IMR-90 (cell line): Measurements from ENCODE around the gene BRMS1. TPM values are rescaled to one million over a fixed set of nuclear protein-coding genes. Genes with fewer than 3 reads are reported as not detected.

ENCODE experiments used
- ATAC-seq: fragments of 200-7000 bp; cut with Tn5 transposase; 2 replicates; pipeline ENCODE4 v1.9.1; 2020; ENCODE audit warnings: low read depth, mild to moderate bottlenecking, moderate library complexity
- BruUV-seq: library from RNA; stranded (reverse); fragments of 400-500 nt; replicated peaks from 2 replicates; lab custom pipeline; 2021; lab: Mats Ljungman, UMichigan
- CTCF ChIA-PET: fragments of 300-600 bp; formaldehyde crosslinking; extraction: SDS; loops from one replicate; lab custom pipeline; 2021; ENCODE audit warnings: antibody characterized with exemption; lab: Yijun Ruan, JAX
- POLR2A ChIA-PET: fragments of 300-600 bp; sonication (Branson Sonifier 250); formaldehyde crosslinking; loops from one replicate; lab custom pipeline; 2022; ENCODE audit warnings: antibody characterized with exemption; ENCODE audit not compliant: unreplicated experiment; lab: Charles Lee
- DNase-seq: peaks from one replicate; pipeline ENCODE4 v3.0.0; 2013
- H2AFZ ChIP-seq: replicated peaks from 2 replicates; pipeline ENCODE3; 2013; ENCODE audit warnings: low read length, mild to moderate bottlenecking; ENCODE audit not compliant: poor library complexity
- H2AK5ac ChIP-seq: 2 replicates; pipeline ENCODE4 v1.6.1; 2013; ENCODE audit warnings: low read depth, low read length, inconsistent platforms
- H2AK9ac ChIP-seq: replicated peaks from 2 replicates; pipeline ENCODE3; 2013; ENCODE audit warnings: mild to moderate bottlenecking, low read depth, low read length, moderate library complexity; ENCODE audit not compliant: poor library complexity
- H2BK120ac ChIP-seq: 2 replicates; pipeline ENCODE4 v1.6.1; 2013; ENCODE audit warnings: low read depth, low read length, inconsistent platforms
- H2BK15ac ChIP-seq: 3 replicates; pipeline ENCODE4 v1.6.1; 2013; ENCODE audit warnings: low read depth, low read length, inconsistent platforms
- H2BK20ac ChIP-seq: 2 replicates; pipeline ENCODE4 v1.6.1; 2013; ENCODE audit warnings: low read depth, mild to moderate bottlenecking, inconsistent platforms, low read length, moderate library complexity
- H2BK5ac ChIP-seq: 2 replicates; pipeline ENCODE4 v1.6.1; 2013; ENCODE audit warnings: mild to moderate bottlenecking, low read depth, low read length, inconsistent platforms; ENCODE audit not compliant: poor library complexity, severe bottlenecking
- H3K14ac ChIP-seq: replicated peaks from 2 replicates; pipeline ENCODE4 v1.6.1; 2013; ENCODE audit warnings: low read depth, low read length, inconsistent platforms
- H3K18ac ChIP-seq: 2 replicates; pipeline ENCODE4 v1.6.1; 2013; ENCODE audit warnings: low read depth, low read length, control low read depth
- H3K23ac ChIP-seq: 2 replicates; pipeline ENCODE4 v1.6.1; 2013; ENCODE audit warnings: low read depth, low read length, inconsistent platforms
- H3K27ac ChIP-seq: 2 replicates; pipeline ENCODE4 v1.5.1; 2013; ENCODE audit warnings: mild to moderate bottlenecking, control low read depth, low read length; ENCODE audit not compliant: insufficient read depth
- H3K27me3 ChIP-seq: 2 replicates; pipeline ENCODE4 v1.6.1; 2013; ENCODE audit warnings: low read length; ENCODE audit not compliant: control insufficient read depth, insufficient read depth
- H3K36me3 ChIP-seq: 2 replicates; pipeline ENCODE4 v1.6.1; 2013; ENCODE audit warnings: low read length, mixed read lengths; ENCODE audit not compliant: control insufficient read depth, insufficient read depth
- H3K4ac ChIP-seq: 2 replicates; pipeline ENCODE4 v1.6.1; 2013; ENCODE audit warnings: low read depth, low read length, inconsistent platforms
- H3K4me1 ChIP-seq: 2 replicates; pipeline ENCODE4 v1.6.1; 2013; ENCODE audit warnings: low read length, mixed read lengths; ENCODE audit not compliant: control insufficient read depth, insufficient read depth
- H3K4me2 ChIP-seq: 2 replicates; pipeline ENCODE4 v1.6.1; 2013; ENCODE audit warnings: low read depth, mild to moderate bottlenecking, control low read depth, low read length, moderate library complexity
- H3K4me3 ChIP-seq: 2 replicates; pipeline ENCODE4 v1.5.1; 2013; ENCODE audit warnings: low read depth, mild to moderate bottlenecking, control low read depth, low read length, moderate library complexity; ENCODE audit not compliant: insufficient read depth
- H3K56ac ChIP-seq: 2 replicates; pipeline ENCODE4 v1.6.1; 2013; ENCODE audit warnings: low read length, inconsistent platforms; ENCODE audit not compliant: insufficient read depth; ENCODE audit errors: extremely low read depth
- H3K79me1 ChIP-seq, 2 experiments: 2 replicates each; pipeline ENCODE4 v1.6.1; 2013; ENCODE audit warnings: low read length in 2 of 2, inconsistent platforms in 1 of 2, low read depth in 1 of 2
- H3K9ac ChIP-seq: 2 replicates; pipeline ENCODE4 v1.6.1; 2013; ENCODE audit warnings: low read depth, low read length, control low read depth
- H3K9me1 ChIP-seq: 2 replicates; pipeline ENCODE4 v1.6.1; 2013; ENCODE audit warnings: low read length, inconsistent platforms; ENCODE audit not compliant: insufficient read depth
- H3K9me3 ChIP-seq: 2 replicates; pipeline ENCODE4 v1.6.1; 2013; ENCODE audit warnings: low read length; ENCODE audit not compliant: control insufficient read depth, insufficient read depth
- H4K20me1 ChIP-seq: 2 replicates; pipeline ENCODE4 v1.6.1; 2013; ENCODE audit warnings: low read length, inconsistent platforms; ENCODE audit not compliant: insufficient read depth
- H4K5ac ChIP-seq: 2 replicates; pipeline ENCODE4 v1.6.1; 2013; ENCODE audit warnings: mild to moderate bottlenecking, low read depth, low read length, control low read depth
- H4K8ac ChIP-seq, 2 experiments: 2 replicates each; pipeline ENCODE4 v1.6.1; 2013; ENCODE audit warnings: low read depth in 2 of 2, low read length in 2 of 2, control low read depth in 1 of 2, inconsistent platforms in 1 of 2
- H4K91ac ChIP-seq: 2 replicates; pipeline ENCODE4 v1.6.1; 2013; ENCODE audit warnings: low read depth, low read length, inconsistent platforms; ENCODE audit not compliant: insufficient read depth
- BHLHE40 ChIP-seq: fragments of 150-350 bp; IDR thresholded peaks from 2 replicates; pipeline ENCODE4 v1.6.1; 2016; ENCODE audit warnings: mild to moderate bottlenecking, low read depth, low read length
- RCOR1 ChIP-seq: IDR thresholded peaks from 2 replicates; pipeline ENCODE4 v1.6.1; 2012; ENCODE audit warnings: mild to moderate bottlenecking, low read length, improper control_type of control experiment; ENCODE audit not compliant: insufficient replicate concordance
- WGBS, 2 experiments: methylation state at CpG; one replicate each; pipeline versions ENCODE4 v1.1.5 to v1.1.7; 2013; ENCODE audit warnings: missing lambda C conversion rate in 2 of 2; ENCODE audit not compliant: insufficient read length in 1 of 2; ENCODE audit errors: extremely low coverage in 2 of 2; 5-methylcytosine and 5-hydroxymethylcytosine counted together
- dilution Hi-C: fragments of 300-500 bp; cut with HindIII; formaldehyde crosslinking; loops from one replicate; pipeline ENCODE4 v1.14.3; 2018; ENCODE audit warnings: low sequenced_read_pairs; ENCODE audit not compliant: unreplicated experiment
- in situ Hi-C: fragments of 300-500 bp; cut with MboI; formaldehyde crosslinking; loops from 3 replicates; pipeline ENCODE4 v1.14.3; 2019; ENCODE audit warnings: low sequenced_read_pairs, inconsistent platforms, mixed read lengths
- intact Hi-C: fragments of 100-400 bp; cut with micrococcal nuclease; formaldehyde crosslinking; loops from 2 replicates; pipeline ENCODE4 v1.10.0; 2022
- polyA plus RNA-seq, 3 experiments: library from polyadenylated mRNA; depleted of rRNA; stranded (reverse); fragments of >200 nt; gene quantifications; 2 replicates each; pipeline ENCODE4 v1.2.3, GENCODE V29; 2012; ENCODE audit warnings: low replicate concordance in 1 of 3
- total RNA-seq: library from RNA; depleted of rRNA; stranded (reverse); fragments of >200 nt; gene quantifications from 2 replicates; pipeline ENCODE4 v1.2.3, GENCODE V29; 2012

Gene BRMS1
- total and polyA plus RNA-seq, 2 of the 4 experiments (the other 2 are of a cell fraction), result 48.3 to 57.9 TPM

DNA sequence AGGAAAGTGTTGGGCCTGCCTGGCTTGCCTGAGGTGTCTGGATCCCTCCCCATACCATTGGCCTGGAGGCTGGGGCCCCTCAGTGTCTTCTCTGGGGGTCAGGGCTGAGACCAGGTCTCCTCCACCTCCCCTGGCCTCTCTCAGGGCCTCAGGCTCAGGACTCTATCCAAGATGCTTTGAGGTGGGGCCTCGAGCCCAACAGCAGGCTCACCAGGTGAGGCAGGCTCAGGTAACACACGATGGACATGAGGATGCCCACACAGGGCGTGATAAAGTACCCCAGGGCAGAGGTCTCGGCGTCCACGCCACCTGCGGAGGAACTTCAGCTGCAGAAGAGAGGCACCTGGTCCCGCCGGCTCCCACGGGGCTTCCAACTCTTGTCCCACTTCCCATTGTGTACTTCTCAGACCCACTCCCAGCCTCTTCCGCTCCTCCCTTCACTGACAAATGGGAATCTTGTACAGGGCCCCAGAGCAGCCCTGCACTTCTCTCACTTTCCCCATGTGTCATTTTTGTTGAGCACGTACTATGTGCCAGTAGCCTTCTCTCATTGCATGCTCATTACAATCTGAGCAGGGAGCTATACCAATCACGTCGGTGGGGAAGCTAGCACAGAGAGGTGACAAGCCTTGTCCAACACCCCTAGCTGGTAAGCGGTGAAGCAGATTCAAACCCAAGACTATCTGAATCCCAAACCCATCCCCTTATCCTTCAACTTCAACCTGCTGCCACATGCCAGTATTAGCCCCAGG is 22.8 kb upstream of the BRMS1 start:
- no peak overlapping the region for H3K14ac ChIP-seq
- ChIA-PET POLR2A (no interaction called here), CTCF (no interaction called here)
- H3K79me1 ChIP-seq, result no peaks in the 10 kb centered on the region
- dilution Hi-C loops (no loop called here), intact Hi-C loops (no loop called here), in situ Hi-C loops (no loop called here)
- H3K27ac ChIP-seq, result no peak overlapping the region
- TF ChIP-seq RCOR1 (no peak), BHLHE40 (no peak)
- no peak overlapping the region for H2BK15ac ChIP-seq
- H2BK120ac ChIP-seq, result no peak overlapping the region
- H3K4me3 ChIP-seq, result no peak overlapping the region
- H3K56ac ChIP-seq, result no peak overlapping the region
- no TSS peak for BruUV-seq
- H4K20me1 ChIP-seq, result peaks cover 6% of the 10 kb centered on the region; the same call in 1 of the 2 replicates
- H3K4ac ChIP-seq, result no peak overlapping the region
- H2AK5ac ChIP-seq, result no peak overlapping the region
- ATAC-seq (no peak), DNase-seq (no peak)
- no peak overlapping the region for H4K91ac ChIP-seq
- H2BK5ac ChIP-seq, result no peak overlapping the region
- no peak overlapping the region for H4K8ac ChIP-seq
- H3K18ac ChIP-seq, result no peak overlapping the region
- no peak overlapping the region for H2AK9ac ChIP-seq
- H2AFZ ChIP-seq, result no peak overlapping the region
- H3K9me1 ChIP-seq, result peaks cover 7% of the 10 kb centered on the region; the same call in 1 of the 2 replicates
- no peak overlapping the region for H4K5ac ChIP-seq
- no peak overlapping the region for H3K9ac ChIP-seq
- peaks cover 7% of the 10 kb centered on the region for H3K4me1 ChIP-seq
- peaks cover 8% of the 10 kb centered on the region for H3K27me3 ChIP-seq
- H3K36me3 ChIP-seq, result no peaks in the 10 kb centered on the region
- no peak overlapping the region for H3K4me2 ChIP-seq
- no peak overlapping the region for H3K23ac ChIP-seq
- no peaks in the 10 kb centered on the region for H3K9me3 ChIP-seq
- no peak overlapping the region for H2BK20ac ChIP-seq
- WGBS, 2 experiments, result 76% methylated on average over 6 of the region's 15 CpGs; no CpG with 5 or more reads in 1 of the 2 experiments
